HL-60 (cell line): ENCODE measurements around the gene EPS8L1.

Experiments
- GABPA ChIP-seq: IDR thresholded peaks from 2 replicates; pipeline ENCODE4 v1.6.1; 2012; ENCODE audit warnings: low read depth
- POLR2AphosphoS5 ChIP-seq: IDR thresholded peaks from 2 replicates; pipeline ENCODE4 v1.6.1; 2012; ENCODE audit warnings: low read depth
- TF ChIP-seq, protein P1 (sequence below): IDR thresholded peaks from one replicate; pipeline ENCODE4 v1.5.1; 2011; ENCODE audit warnings: low read length, control low read depth, inconsistent platforms; ENCODE audit not compliant: insufficient read depth
- TF ChIP-seq, protein P2 (sequence below): IDR thresholded peaks from 2 replicates; pipeline ENCODE4 v1.6.1; 2012; ENCODE audit warnings: low read depth; ENCODE audit not compliant: insufficient replicate concordance

DNA sequence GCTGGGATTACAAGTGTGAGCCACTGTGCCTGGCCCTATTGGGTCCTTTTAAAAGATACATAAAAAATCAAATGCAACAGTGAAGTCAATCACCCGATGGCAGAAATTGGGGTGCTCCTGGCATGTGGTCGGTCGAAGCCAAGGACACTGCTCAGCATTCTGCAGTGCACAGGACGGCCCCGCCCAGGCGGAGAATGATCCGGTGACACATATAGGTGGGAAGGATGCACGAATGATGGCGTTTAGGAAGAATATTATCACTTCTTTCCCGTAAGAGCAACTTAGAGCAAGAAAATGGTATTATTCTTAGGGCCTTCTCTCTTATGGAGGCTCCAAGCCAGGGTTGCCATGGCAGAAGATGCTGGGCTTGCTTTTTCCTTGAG lies 34.4 kb upstream of the EPS8L1 start:
- TF ChIP-seq, protein P1, sequence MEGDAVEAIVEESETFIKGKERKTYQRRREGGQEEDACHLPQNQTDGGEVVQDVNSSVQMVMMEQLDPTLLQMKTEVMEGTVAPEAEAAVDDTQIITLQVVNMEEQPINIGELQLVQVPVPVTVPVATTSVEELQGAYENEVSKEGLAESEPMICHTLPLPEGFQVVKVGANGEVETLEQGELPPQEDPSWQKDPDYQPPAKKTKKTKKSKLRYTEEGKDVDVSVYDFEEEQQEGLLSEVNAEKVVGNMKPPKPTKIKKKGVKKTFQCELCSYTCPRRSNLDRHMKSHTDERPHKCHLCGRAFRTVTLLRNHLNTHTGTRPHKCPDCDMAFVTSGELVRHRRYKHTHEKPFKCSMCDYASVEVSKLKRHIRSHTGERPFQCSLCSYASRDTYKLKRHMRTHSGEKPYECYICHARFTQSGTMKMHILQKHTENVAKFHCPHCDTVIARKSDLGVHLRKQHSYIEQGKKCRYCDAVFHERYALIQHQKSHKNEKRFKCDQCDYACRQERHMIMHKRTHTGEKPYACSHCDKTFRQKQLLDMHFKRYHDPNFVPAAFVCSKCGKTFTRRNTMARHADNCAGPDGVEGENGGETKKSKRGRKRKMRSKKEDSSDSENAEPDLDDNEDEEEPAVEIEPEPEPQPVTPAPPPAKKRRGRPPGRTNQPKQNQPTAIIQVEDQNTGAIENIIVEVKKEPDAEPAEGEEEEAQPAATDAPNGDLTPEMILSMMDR = no peak
- TF ChIP-seq POLR2AphosphoS5 (no peak), GABPA (no peak)
- TF ChIP-seq, protein P2, sequence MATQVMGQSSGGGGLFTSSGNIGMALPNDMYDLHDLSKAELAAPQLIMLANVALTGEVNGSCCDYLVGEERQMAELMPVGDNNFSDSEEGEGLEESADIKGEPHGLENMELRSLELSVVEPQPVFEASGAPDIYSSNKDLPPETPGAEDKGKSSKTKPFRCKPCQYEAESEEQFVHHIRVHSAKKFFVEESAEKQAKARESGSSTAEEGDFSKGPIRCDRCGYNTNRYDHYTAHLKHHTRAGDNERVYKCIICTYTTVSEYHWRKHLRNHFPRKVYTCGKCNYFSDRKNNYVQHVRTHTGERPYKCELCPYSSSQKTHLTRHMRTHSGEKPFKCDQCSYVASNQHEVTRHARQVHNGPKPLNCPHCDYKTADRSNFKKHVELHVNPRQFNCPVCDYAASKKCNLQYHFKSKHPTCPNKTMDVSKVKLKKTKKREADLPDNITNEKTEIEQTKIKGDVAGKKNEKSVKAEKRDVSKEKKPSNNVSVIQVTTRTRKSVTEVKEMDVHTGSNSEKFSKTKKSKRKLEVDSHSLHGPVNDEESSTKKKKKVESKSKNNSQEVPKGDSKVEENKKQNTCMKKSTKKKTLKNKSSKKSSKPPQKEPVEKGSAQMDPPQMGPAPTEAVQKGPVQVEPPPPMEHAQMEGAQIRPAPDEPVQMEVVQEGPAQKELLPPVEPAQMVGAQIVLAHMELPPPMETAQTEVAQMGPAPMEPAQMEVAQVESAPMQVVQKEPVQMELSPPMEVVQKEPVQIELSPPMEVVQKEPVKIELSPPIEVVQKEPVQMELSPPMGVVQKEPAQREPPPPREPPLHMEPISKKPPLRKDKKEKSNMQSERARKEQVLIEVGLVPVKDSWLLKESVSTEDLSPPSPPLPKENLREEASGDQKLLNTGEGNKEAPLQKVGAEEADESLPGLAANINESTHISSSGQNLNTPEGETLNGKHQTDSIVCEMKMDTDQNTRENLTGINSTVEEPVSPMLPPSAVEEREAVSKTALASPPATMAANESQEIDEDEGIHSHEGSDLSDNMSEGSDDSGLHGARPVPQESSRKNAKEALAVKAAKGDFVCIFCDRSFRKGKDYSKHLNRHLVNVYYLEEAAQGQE = no peak
